Ectodermal cell (in vitro differentiated cells): ENCODE data around the gene KRT38. TPM values are rescaled to one million over a fixed set of nuclear protein-coding genes. Genes with fewer than 3 reads are reported as not detected.

ENCODE experiments used
- H3K27ac ChIP-seq: 2 replicates; pipeline ENCODE4 v1.7.0; 2013; ENCODE audit warnings: mild to moderate bottlenecking, low read depth, low read length; ENCODE audit not compliant: insufficient read depth, poor library complexity, severe bottlenecking
- H3K27me3 ChIP-seq: 2 replicates; pipeline ENCODE4 v1.7.0; 2013; ENCODE audit warnings: mild to moderate bottlenecking, low read length; ENCODE audit not compliant: insufficient read depth, control insufficient read depth, poor library complexity, severe bottlenecking
- H3K36me3 ChIP-seq: one replicate; pipeline ENCODE4 v1.7.0; 2013; ENCODE audit warnings: low read length; ENCODE audit not compliant: control insufficient read depth, insufficient read depth
- H3K4me1 ChIP-seq: one replicate; pipeline ENCODE4 v1.7.0; 2013; ENCODE audit warnings: low read length; ENCODE audit not compliant: control insufficient read depth, insufficient read depth
- H3K4me3 ChIP-seq: 2 replicates; pipeline ENCODE4 v1.7.0; 2013; ENCODE audit warnings: low read depth, low read length, control low read depth; ENCODE audit not compliant: insufficient read depth
- H3K9me3 ChIP-seq: 2 replicates; pipeline ENCODE4 v1.7.0; 2013; ENCODE audit warnings: mild to moderate bottlenecking, low read length, moderate library complexity; ENCODE audit not compliant: control insufficient read depth
- WGBS, 2 experiments: methylation state at CpG; one replicate each; pipeline ENCODE4 v1.1.7; 2013; ENCODE audit warnings: missing lambda C conversion rate in 2 of 2; 5-methylcytosine and 5-hydroxymethylcytosine counted together
- polyA plus RNA-seq, 4 experiments: library from polyadenylated mRNA; stranded (reverse); fragments of 50-300 nt; gene quantifications; one replicate each; pipeline ENCODE4 v1.2.3, GENCODE V29; 2013

The KRT38 gene
- polyA plus RNA-seq (2013, experiment 1 of 4): not detected
- polyA plus RNA-seq (2013, experiment 2 of 4): not detected
- polyA plus RNA-seq (2013, experiment 3 of 4): not detected
- not detected for polyA plus RNA-seq (2013, experiment 4 of 4)

- H3K27ac ChIP-seq: no peak within 1 kb of the TSS
- no peaks in the 10 kb centered on the region for H3K36me3 ChIP-seq
- WGBS, 2 experiments: 94% methylated on average over 9 to 10 of the region's 10 CpGs
- H3K9me3 ChIP-seq: peaks cover 2% of the 10 kb centered on the region
- H3K4me3 ChIP-seq: no peak within 1 kb of the TSS
- H3K27me3 ChIP-seq: no peaks in the 10 kb centered on the region
- H3K4me1 ChIP-seq: no peaks in the 10 kb centered on the region
Observed at GRCh38 chr17:41440531-41441033, at the start of gene KRT38. KRT38 (minus strand) TSS chr17:41440983; CDS start chr17:41440921, 62 bp downstream.

- Histone ChIP-seq H3K9me3 (no peaks in the 10 kb centered on the region), H3K4me3 (no peak within 1 kb of the TSS), H3K36me3 (no peaks in the 10 kb centered on the region), H3K27ac (no peak within 1 kb of the TSS), H3K4me1 (peaks cover 2% of the 10 kb centered on the region), H3K27me3 (no peaks in the 10 kb centered on the region)
- WGBS, 2 experiments: 95 to 96% methylated on average over 12 of the region's 12 CpGs
Observed at GRCh38 chr17:41489531-41489930, 48.7 kb upstream of the KRT38 start, which contains the start of gene KRT36. KRT36 (minus strand) TSS chr17:41489910; CDS start chr17:41489864, 46 bp downstream.

GRCh38 chr17:41486809-41487530 lies 46.2 kb upstream of the KRT38 start:
- no peaks in the 10 kb centered on the region for H3K9me3 ChIP-seq
- 71% methylated on average over 29 of the region's 29 CpGs for WGBS, 2 experiments
- H3K27me3 ChIP-seq: no peaks in the 10 kb centered on the region
- H3K4me3 ChIP-seq: no peak overlapping the region
- H3K27ac ChIP-seq: no peak overlapping the region
- H3K36me3 ChIP-seq: no peaks in the 10 kb centered on the region
- H3K4me1 ChIP-seq: peaks cover 4% of the 10 kb centered on the region

GRCh38 chr17:41486316-41486715 lies 45.5 kb upstream of the KRT38 start:
- no peak overlapping the region for H3K27ac ChIP-seq
- H3K9me3 ChIP-seq: no peaks in the 10 kb centered on the region
- WGBS, 2 experiments: 95% methylated on average over 13 of the region's 13 CpGs
- no peak overlapping the region for H3K4me3 ChIP-seq
- peaks cover 4% of the 10 kb centered on the region for H3K4me1 ChIP-seq
- H3K27me3 ChIP-seq: no peaks in the 10 kb centered on the region
- H3K36me3 ChIP-seq: no peaks in the 10 kb centered on the region

GRCh38 chr17:41484920-41485904 lies 44.4 kb upstream of the KRT38 start:
- Histone ChIP-seq H3K27ac (no peak overlapping the region), H3K4me1 (peaks cover 4% of the 10 kb centered on the region), H3K4me3 (no peak overlapping the region), H3K9me3 (no peaks in the 10 kb centered on the region), H3K27me3 (no peaks in the 10 kb centered on the region), H3K36me3 (no peaks in the 10 kb centered on the region)
- 92 to 94% methylated on average over 8 of the region's 8 CpGs for WGBS, 2 experiments

- H3K9me3 ChIP-seq: no peaks in the 10 kb centered on the region
- no peak overlapping the region for H3K27ac ChIP-seq
- WGBS, 2 experiments: 87 to 89% methylated on average over 6 to 7 of the region's 7 CpGs
- H3K36me3 ChIP-seq: no peaks in the 10 kb centered on the region
- H3K4me1 ChIP-seq: peaks cover 4% of the 10 kb centered on the region
- no peak overlapping the region for H3K4me3 ChIP-seq
- no peaks in the 10 kb centered on the region for H3K27me3 ChIP-seq
Observed at GRCh38 chr17:41483991-41484826, 43.4 kb upstream of the KRT38 start.

- H3K4me3 ChIP-seq: no peak overlapping the region
- no peaks in the 10 kb centered on the region for H3K36me3 ChIP-seq
- peaks cover 4% of the 10 kb centered on the region for H3K4me1 ChIP-seq
- no peak overlapping the region for H3K27ac ChIP-seq
- 74 to 75% methylated on average over 8 to 9 of the region's 9 CpGs for WGBS, 2 experiments
- no peaks in the 10 kb centered on the region for H3K9me3 ChIP-seq
- H3K27me3 ChIP-seq: no peaks in the 10 kb centered on the region
Observed at GRCh38 chr17:41483531-41483930, 42.7 kb upstream of the KRT38 start.

- H3K27me3 ChIP-seq: no peaks in the 10 kb centered on the region
- 93 to 99% methylated on average over 2 of the region's 2 CpGs for WGBS, 2 experiments
- H3K4me1 ChIP-seq: peaks cover 4% of the 10 kb centered on the region
- no peaks in the 10 kb centered on the region for H3K36me3 ChIP-seq
- H3K4me3 ChIP-seq: no peak within 1 kb of the TSS
- H3K27ac ChIP-seq: no peak within 1 kb of the TSS
- H3K9me3 ChIP-seq: no peaks in the 10 kb centered on the region
Observed at GRCh38 chr17:41481036-41481435, 40.3 kb upstream of the KRT38 start, which contains the start of gene KRT35. KRT35 (minus strand) TSS chr17:41481151; CDS start chr17:41481097, 54 bp downstream.

GRCh38 chr17:41480581-41480980 lies 39.8 kb upstream of the KRT38 start:
- Histone ChIP-seq H3K27me3 (no peaks in the 10 kb centered on the region), H3K9me3 (no peaks in the 10 kb centered on the region), H3K4me3 (no peak overlapping the region), H3K27ac (no peak overlapping the region), H3K36me3 (no peaks in the 10 kb centered on the region), H3K4me1 (peaks cover 4% of the 10 kb centered on the region)
- WGBS, 2 experiments: 94% methylated on average over 10 of the region's 10 CpGs
